ENCODE results near the gene MCOLN1. TPM values are rescaled to one million over a fixed set of nuclear protein-coding genes. Genes with fewer than 3 reads are reported as not detected.

Gene MCOLN1
- total and polyA plus RNA-seq, 4 donors = 10.9 to 17.0 (median 13.7) TPM

GRCh38 chr19:7533925-7534480 is 11.6 kb downstream of the MCOLN1 start:
- H3K4me3 ChIP-seq (ENCODE audit: low read depth in 1 of 3, low read length in 3 of 3) = peak overlapping the region; percentile 59 to 94 (median 71)
- no peaks in the 10 kb centered on the region for H3K27me3 ChIP-seq (ENCODE audit: control insufficient read depth in 4 of 4, insufficient read depth in 4 of 4, low read length in 3 of 4)
- WGBS = under 1% methylated on average over 41 of the region's 41 CpGs
- peak overlapping the region; percentile 84 to 95 for H3K27ac ChIP-seq (ENCODE audit: low read depth in 1 of 2, low read length in 2 of 2)
- TF ChIP-seq FOXA1 (IDR thresholded peaks at IDR 0.05) = no peak
- peak in 1 of 2 donors; percentile 24 for TF ChIP-seq RXRA (IDR thresholded peaks at IDR 0.05)
- TF ChIP-seq EGR1 (IDR thresholded peaks at IDR 0.05; ENCODE audit: low read depth in 2 of 2) = peak in 1 of 2 donors; percentile 58
- peak; percentile 99 for TF ChIP-seq YY1 (IDR thresholded peaks at IDR 0.05)
- TF ChIP-seq SP1 (IDR thresholded peaks at IDR 0.05) = peak; percentile 1
- TF ChIP-seq RAD21 (IDR thresholded peaks at IDR 0.05) = peak in 1 of 2 donors; percentile 42
- peaks cover 0 to 22% (median 4%) of the 10 kb centered on the region in 4 donors for H3K36me3 ChIP-seq (ENCODE audit: control insufficient read depth in 4 of 4, insufficient read depth in 3 of 4, low read depth in 1 of 4, low read length in 3 of 4)
- peaks cover 4 to 31% (median 22%) of the 10 kb centered on the region in 4 donors for H3K4me1 ChIP-seq (ENCODE audit: control insufficient read depth in 4 of 4, insufficient read depth in 4 of 4, low read length in 3 of 4)
- H3K9ac ChIP-seq (ENCODE audit: low read depth in 1 of 2, low read length in 2 of 2) = peak overlapping the region; percentile 62 to 86
- DNase-seq (ENCODE audit: low spot score) = peak; percentile 87
- no peaks in the 10 kb centered on the region for H3K9me3 ChIP-seq (ENCODE audit: control insufficient read depth in 4 of 4, low read length in 3 of 4)

GRCh38 chr19:7534531-7535046 is 12.2 kb downstream of the MCOLN1 start:
- peak; percentile 51 for DNase-seq (ENCODE audit: low spot score)
- no peaks in the 10 kb centered on the region for H3K27me3 ChIP-seq (ENCODE audit: control insufficient read depth in 4 of 4, insufficient read depth in 4 of 4, low read length in 3 of 4)
- peak overlapping the region in 1 of 2 donors; percentile 80 for H3K9ac ChIP-seq (ENCODE audit: low read depth in 1 of 2, low read length in 2 of 2)
- no peaks in the 10 kb centered on the region for H3K9me3 ChIP-seq (ENCODE audit: control insufficient read depth in 4 of 4, low read length in 3 of 4)
- H3K4me1 ChIP-seq (ENCODE audit: control insufficient read depth in 4 of 4, insufficient read depth in 4 of 4, low read length in 3 of 4) = peaks cover 4 to 31% (median 22%) of the 10 kb centered on the region in 4 donors
- TF ChIP-seq SP1 (IDR thresholded peaks at IDR 0.05) (peak; percentile 29), NR2F2 (IDR thresholded peaks at IDR 0.05) (no peak), RAD21 (IDR thresholded peaks at IDR 0.05) (peak in 1 of 2 donors; percentile 19)
- WGBS = under 1% methylated on average over 27 of the region's 27 CpGs
- peak overlapping the region; percentile 84 to 95 for H3K27ac ChIP-seq (ENCODE audit: low read depth in 1 of 2, low read length in 2 of 2)
- H3K36me3 ChIP-seq (ENCODE audit: control insufficient read depth in 4 of 4, insufficient read depth in 3 of 4, low read depth in 1 of 4, low read length in 3 of 4) = peaks cover 0 to 18% (median 3%) of the 10 kb centered on the region in 4 donors
- H3K4me3 ChIP-seq (ENCODE audit: low read depth in 1 of 3, low read length in 3 of 3) = peak overlapping the region; percentile 59 to 94 (median 71)

- peak within 1 kb of the TSS; percentile 59 to 94 (median 71) for H3K4me3 ChIP-seq (ENCODE audit: low read depth in 1 of 3, low read length in 3 of 3)
- H3K27ac ChIP-seq (ENCODE audit: low read depth in 1 of 2, low read length in 2 of 2) = peak within 1 kb of the TSS; percentile 84 to 95
- peaks cover 4 to 31% (median 22%) of the 10 kb centered on the region in 4 donors for H3K4me1 ChIP-seq (ENCODE audit: control insufficient read depth in 4 of 4, insufficient read depth in 4 of 4, low read length in 3 of 4)
- H3K36me3 ChIP-seq (ENCODE audit: control insufficient read depth in 4 of 4, insufficient read depth in 3 of 4, low read depth in 1 of 4, low read length in 3 of 4) = peaks cover 0 to 20% (median 4%) of the 10 kb centered on the region in 4 donors
- H3K9ac ChIP-seq (ENCODE audit: low read depth in 1 of 2, low read length in 2 of 2) = peak within 1 kb of the TSS; percentile 80 to 88
- H3K27me3 ChIP-seq (ENCODE audit: control insufficient read depth in 4 of 4, insufficient read depth in 4 of 4, low read length in 3 of 4) = no peaks in the 10 kb centered on the region
- H3K9me3 ChIP-seq (ENCODE audit: control insufficient read depth in 4 of 4, low read length in 3 of 4) = no peaks in the 10 kb centered on the region
- under 1% methylated on average over 76 of the region's 76 CpGs for WGBS
- DNase-seq (ENCODE audit: low spot score) = peak; percentile 98
- no peak for TF ChIP-seq TAF1 (conservative IDR thresholded peaks at IDR 0.05)
- peak; percentile 62 to 64 for TF ChIP-seq HNF4A (conservative IDR thresholded peaks at IDR 0.05)
- TF ChIP-seq JUND (IDR thresholded peaks at IDR 0.05) = no peak
- no peak for TF ChIP-seq ATF3 (IDR thresholded peaks at IDR 0.05)
- peak in 1 of 2 donors; percentile 15 for TF ChIP-seq EGR1 (IDR thresholded peaks at IDR 0.05; ENCODE audit: low read depth in 2 of 2)
- no peak for TF ChIP-seq HNF4G (IDR thresholded peaks at IDR 0.05)
- peak; percentile 23 for TF ChIP-seq SP1 (IDR thresholded peaks at IDR 0.05)
- no peak for TF ChIP-seq MAX (IDR thresholded peaks at IDR 0.05)
- TF ChIP-seq YY1 (IDR thresholded peaks at IDR 0.05) = peak; percentile 91
- TF ChIP-seq ZBTB33 (IDR thresholded peaks at IDR 0.05) = peak; percentile 49
- peak; percentile 44 for TF ChIP-seq REST (IDR thresholded peaks at IDR 0.05)
- TF ChIP-seq FOXA2 (IDR thresholded peaks at IDR 0.05) = no peak
- TF ChIP-seq RXRA (IDR thresholded peaks at IDR 0.05) = peak; percentile 45 to 61
- TF ChIP-seq GABPA (IDR thresholded peaks at IDR 0.05 in 1 of 2, conservative IDR thresholded peaks at IDR 0.05 in 1 of 2) = peak in 1 of 2 donors; percentile 77
- peak in 1 of 2 donors; percentile 45 for TF ChIP-seq RAD21 (IDR thresholded peaks at IDR 0.05)
Measured at GRCh38 chr19:7535047-7535997, 12.9 kb downstream of the MCOLN1 start, which contains the start of gene PNPLA6. TSS of gene PNPLA6 (plus strand) at chr19:7535717. CDS start at chr19:7535789, 72 bp downstream.

Measured in liver (tissue), 9 donors.